Transverse colon (tissue), 4 donors: Measurements from ENCODE around the gene RPE65. TPM values are rescaled to one million over a fixed set of nuclear protein-coding genes. Genes with fewer than 3 reads are reported as not detected.
"Not testable (repeated sequence)": the region's sequence is repeated elsewhere in the genome, so short reads cannot be mapped to it uniquely, and the experiment has no call there.

ENCODE experiments used
- DNase-seq: peaks from one replicate; pipeline ENCODE4 v3.0.0-alpha.2; 2019
- H3K27ac ChIP-seq, 4 donors: fragments of 200-600 bp; sonication (generic); 2 replicates each; pipeline ENCODE4 v1.5.1; 2016 to 2018; ENCODE audit warnings: inconsistent platforms in 4 of 4
- H3K27me3 ChIP-seq: fragments of 200-600 bp; sonication (generic); 2 replicates; pipeline ENCODE4 v1.5.1; 2017; ENCODE audit warnings: inconsistent platforms
- H3K36me3 ChIP-seq, 4 donors: fragments of 200-600 bp; sonication (generic); 2 replicates each; pipeline ENCODE4 v1.5.1; 2017 to 2019; ENCODE audit warnings: inconsistent platforms in 4 of 4
- H3K4me1 ChIP-seq, 4 donors: fragments of 200-600 bp; sonication (generic); 2 replicates each; pipeline ENCODE4 v1.5.1; 2017 to 2020; ENCODE audit warnings: inconsistent platforms in 4 of 4
- H3K4me3 ChIP-seq, 4 donors: fragments of 200-600 bp; sonication (generic); 1 replicate in 1 of 4; 2 replicates in 3 of 4; pipeline versions ENCODE4 v1.5.1 to v1.6.1; 2017 to 2019; ENCODE audit warnings: inconsistent platforms in 4 of 4
- H3K9me3 ChIP-seq, 2 donors: fragments of 200-600 bp; sonication (generic); 2 replicates each; pipeline ENCODE4 v1.5.1; 2017 to 2019; ENCODE audit warnings: inconsistent platforms in 2 of 2
- EP300 ChIP-seq: sonication (generic); formaldehyde crosslinking; IDR thresholded peaks from one replicate; pipeline ENCODE4 v1.6.1; 2017; ENCODE audit warnings: antibody characterized with exemption, low read depth
- POLR2A ChIP-seq: fragments of 450-650 bp; IDR thresholded peaks from one replicate; pipeline ENCODE4 v1.6.1; 2016; ENCODE audit warnings: antibody characterized with exemption, mild to moderate bottlenecking, moderate library complexity
- POLR2AphosphoS5 ChIP-seq, 3 donors: sonication (generic); formaldehyde crosslinking; IDR thresholded peaks; one replicate each; pipeline ENCODE4 v1.6.1; 2016; ENCODE audit warnings: antibody characterized with exemption in 3 of 3
- WGBS, 2 donors: methylation state at CpG; one replicate each; pipeline ENCODE4 v1.1.5; 2018; ENCODE audit warnings: low coverage in 1 of 2; 5-methylcytosine and 5-hydroxymethylcytosine counted together
- in situ Hi-C, 4 donors: fragments of 200-750 bp; cut with MboI; loops; one replicate each; pipeline versions ENCODE4 v1.15.0 to v1.15.1; 2017; ENCODE audit warnings: low sequenced_read_pairs in 3 of 4, low pct_ligation_motif_present in 1 of 4, low pct_unique_long_range_greater_than_20kb in 1 of 4
- intact Hi-C: fragments of 100-400 bp; cut with DNase I; formaldehyde crosslinking; loops from one replicate; pipeline ENCODE4 v1.15.1; 2023; ENCODE audit warnings: low total_unique reads
- total RNA-seq, 4 donors: library from RNA; depleted of rRNA; stranded (reverse); fragments of >200 nt; gene quantifications; one replicate each; pipeline ENCODE4 v1.1.0, GENCODE V29; 2016
- TF ChIP-seq, protein P1 (sequence below), 5 experiments: fragments of 200-600 bp in 3 of 5; fragments of 450-650 bp in 2 of 5; sonication (generic) in 3 of 5; IDR thresholded peaks; 1 replicate in 2 of 5; 2 replicates in 3 of 5; pipeline ENCODE4 v1.5.1; 2016 to 2017; ENCODE audit warnings: antibody characterized with exemption in 5 of 5, inconsistent platforms in 3 of 5, mild to moderate bottlenecking in 2 of 5, moderate library complexity in 1 of 5

RPE65 gene
- total RNA-seq, 4 donors from 2014 or later, result not detected

DNA sequence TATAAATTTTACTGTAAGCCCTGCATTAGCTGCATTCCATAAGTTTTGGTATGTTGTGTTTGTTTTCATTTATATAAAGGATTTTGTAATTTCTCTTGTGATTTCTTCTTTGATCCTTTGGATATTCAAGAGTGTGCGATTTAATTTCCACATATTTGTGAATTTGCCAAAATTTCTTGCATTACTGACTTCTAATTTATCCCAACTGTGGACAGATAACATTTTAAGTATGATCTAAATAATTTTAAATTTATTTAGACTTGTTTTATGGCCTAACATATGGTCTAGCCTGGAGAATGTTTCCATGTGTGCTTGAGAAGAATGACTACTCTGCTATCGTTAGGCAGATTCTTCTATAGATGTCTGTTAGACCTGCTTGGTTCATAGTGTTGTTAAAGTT lies 23.2 kb downstream of the RPE65 start:
- intact Hi-C loops (no loop called here), in situ Hi-C loops (loop anchor here in 1 of 4 donors (25.0 kb wide), 1 partner anchor 314 kb away; no protein-coding TSS in a partner anchor)
- TF ChIP-seq EP300, result no peak
- TF ChIP-seq, protein P1, sequence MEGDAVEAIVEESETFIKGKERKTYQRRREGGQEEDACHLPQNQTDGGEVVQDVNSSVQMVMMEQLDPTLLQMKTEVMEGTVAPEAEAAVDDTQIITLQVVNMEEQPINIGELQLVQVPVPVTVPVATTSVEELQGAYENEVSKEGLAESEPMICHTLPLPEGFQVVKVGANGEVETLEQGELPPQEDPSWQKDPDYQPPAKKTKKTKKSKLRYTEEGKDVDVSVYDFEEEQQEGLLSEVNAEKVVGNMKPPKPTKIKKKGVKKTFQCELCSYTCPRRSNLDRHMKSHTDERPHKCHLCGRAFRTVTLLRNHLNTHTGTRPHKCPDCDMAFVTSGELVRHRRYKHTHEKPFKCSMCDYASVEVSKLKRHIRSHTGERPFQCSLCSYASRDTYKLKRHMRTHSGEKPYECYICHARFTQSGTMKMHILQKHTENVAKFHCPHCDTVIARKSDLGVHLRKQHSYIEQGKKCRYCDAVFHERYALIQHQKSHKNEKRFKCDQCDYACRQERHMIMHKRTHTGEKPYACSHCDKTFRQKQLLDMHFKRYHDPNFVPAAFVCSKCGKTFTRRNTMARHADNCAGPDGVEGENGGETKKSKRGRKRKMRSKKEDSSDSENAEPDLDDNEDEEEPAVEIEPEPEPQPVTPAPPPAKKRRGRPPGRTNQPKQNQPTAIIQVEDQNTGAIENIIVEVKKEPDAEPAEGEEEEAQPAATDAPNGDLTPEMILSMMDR (IDR thresholded peaks at IDR 0.05), result no peak
- no peak for TF ChIP-seq POLR2A
- TF ChIP-seq POLR2AphosphoS5 (IDR thresholded peaks at IDR 0.05), result no peak
- Histone ChIP-seq H3K4me1 (no peaks in the 10 kb centered on the region), H3K36me3 (no peaks in the 10 kb centered on the region), H3K9me3 (no peaks in the 10 kb centered on the region), H3K27me3 (no peaks in the 10 kb centered on the region), H3K27ac (no peak overlapping the region), H3K4me3 (no peak overlapping the region)
- 71% methylated on average over 2 of the region's 2 CpGs for WGBS, 2 donors
- no peak for DNase-seq

DNA sequence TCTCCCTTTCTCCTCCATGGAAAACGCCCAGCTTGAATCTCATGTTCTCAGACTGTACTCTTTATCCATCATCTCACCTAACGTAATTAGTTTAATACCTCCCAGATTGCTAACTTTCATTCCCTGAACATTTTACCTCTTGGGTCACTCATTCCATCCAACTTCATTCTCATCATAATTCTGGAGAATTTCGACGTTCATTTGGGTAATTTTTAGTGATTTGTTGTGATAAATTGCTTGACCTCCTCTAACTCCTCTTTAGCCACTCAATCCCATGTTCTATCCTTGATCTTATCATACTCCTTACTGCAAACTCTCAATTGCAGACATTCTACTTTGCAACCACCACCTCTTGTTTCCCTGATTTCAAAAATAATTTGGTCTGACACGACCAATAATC lies 28.4 kb downstream of the RPE65 start:
- H3K27ac ChIP-seq, result no peak overlapping the region
- H3K27me3 ChIP-seq, result no peaks in the 10 kb centered on the region
- intact Hi-C loops (no loop called here), in situ Hi-C loops (no loop called here)
- no peak for DNase-seq
- no peaks in the 10 kb centered on the region for H3K9me3 ChIP-seq
- WGBS, 2 donors, result 80 to 89% methylated on average over 5 of the region's 5 CpGs
- H3K4me3 ChIP-seq, result no peak overlapping the region
- no peaks in the 10 kb centered on the region for H3K4me1 ChIP-seq
- H3K36me3 ChIP-seq, result no peaks in the 10 kb centered on the region
- TF ChIP-seq POLR2A, result no peak
- TF ChIP-seq POLR2AphosphoS5 (IDR thresholded peaks at IDR 0.05), result no peak
- TF ChIP-seq, protein P1 (IDR thresholded peaks at IDR 0.05), result no peak
- TF ChIP-seq EP300, result no peak

DNA sequence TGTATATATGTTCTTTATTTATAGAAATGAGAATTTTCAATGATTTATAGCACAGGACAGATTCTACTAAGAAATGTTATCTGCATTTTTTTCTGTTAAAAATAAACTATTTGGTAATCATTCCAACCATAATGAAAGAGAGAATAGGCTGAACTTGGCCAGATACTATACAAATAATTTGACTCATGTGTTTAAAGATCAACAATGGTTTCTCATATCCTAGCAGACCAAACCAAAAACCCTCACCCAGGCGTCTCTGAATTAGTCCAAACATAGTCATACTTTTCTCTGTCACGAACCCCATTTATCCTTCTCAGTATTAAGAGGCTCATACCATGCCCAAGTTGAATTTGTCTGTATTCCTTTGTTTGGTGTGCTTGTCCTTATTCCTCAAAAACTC lies 40.3 kb downstream of the RPE65 start:
- no peak overlapping the region for H3K27ac ChIP-seq
- 56 to 60% methylated on average over 2 of the region's 2 CpGs for WGBS, 2 donors
- in situ Hi-C loops (no loop called here), intact Hi-C loops (no loop called here)
- DNase-seq, result no peak
- no peaks in the 10 kb centered on the region for H3K27me3 ChIP-seq
- no peaks in the 10 kb centered on the region for H3K4me1 ChIP-seq
- H3K4me3 ChIP-seq, result no peak overlapping the region
- no peaks in the 10 kb centered on the region for H3K9me3 ChIP-seq
- no peak for TF ChIP-seq EP300
- TF ChIP-seq POLR2AphosphoS5 (IDR thresholded peaks at IDR 0.05), result no peak
- no peak for TF ChIP-seq POLR2A
- TF ChIP-seq, protein P1 (IDR thresholded peaks at IDR 0.05), result no peak
- H3K36me3 ChIP-seq, result no peaks in the 10 kb centered on the region

DNA sequence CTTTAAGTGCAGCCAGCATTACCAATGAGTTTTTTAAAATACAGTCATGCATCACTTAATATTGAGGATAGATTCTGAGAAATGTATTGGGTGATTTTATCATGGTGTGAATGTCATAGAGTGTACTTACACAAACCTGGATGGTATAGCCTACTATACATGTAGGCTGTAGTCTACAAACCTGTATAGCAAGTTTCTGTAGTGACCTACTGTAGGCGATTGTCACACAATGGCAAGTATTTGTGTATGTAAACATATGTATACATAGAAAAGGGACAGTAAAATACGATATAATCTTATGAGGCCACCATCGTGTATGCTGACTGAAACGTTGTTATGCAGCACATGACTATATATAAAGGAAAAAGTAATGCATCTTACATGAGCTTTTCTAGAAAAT lies 48.2 kb downstream of the RPE65 start:
- no peak overlapping the region for H3K4me3 ChIP-seq
- intact Hi-C loops, result no loop called here
- no peaks in the 10 kb centered on the region for H3K4me1 ChIP-seq
- H3K9me3 ChIP-seq, result no peaks in the 10 kb centered on the region
- whole genome bisulfite sequencing, 2 donors, result 53 to 57% methylated on average over 4 of the region's 4 CpGs
- no peaks in the 10 kb centered on the region for H3K27me3 ChIP-seq
- DNase-seq, result no peak
- TF ChIP-seq POLR2A (no peak), POLR2AphosphoS5 (IDR thresholded peaks at IDR 0.05) (no peak), EP300 (no peak)
- TF ChIP-seq, protein P1 (IDR thresholded peaks at IDR 0.05), result no peak
- in situ Hi-C loops, result no loop called here
- no peak overlapping the region for H3K27ac ChIP-seq
- no peaks in the 10 kb centered on the region for H3K36me3 ChIP-seq

DNA sequence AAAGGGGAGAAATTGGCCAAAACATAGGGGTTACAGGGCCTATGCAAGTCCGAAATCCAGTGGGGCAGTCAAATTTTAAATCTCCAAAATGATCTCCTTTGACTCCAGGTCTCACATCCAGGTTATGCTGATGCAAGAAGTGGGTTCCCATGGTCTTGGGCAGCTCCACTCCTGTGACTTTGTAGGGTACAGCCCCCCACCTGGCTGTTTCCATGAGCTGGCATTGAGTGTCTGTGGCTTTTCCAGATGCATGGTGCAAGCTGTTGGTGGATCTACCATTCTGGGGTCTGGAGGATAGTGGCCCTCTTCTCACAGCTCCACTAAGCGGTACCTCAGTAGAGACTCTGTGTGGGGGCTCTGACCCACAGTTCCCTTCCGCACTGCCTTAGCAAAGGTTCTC lies 54.2 kb downstream of the RPE65 start:
- intact Hi-C loops, in situ Hi-C loops, H3K36me3 ChIP-seq, H3K4me1 ChIP-seq, H3K9me3 ChIP-seq, DNase-seq, H3K4me3 ChIP-seq, H3K27ac ChIP-seq, H3K27me3 ChIP-seq: not testable (repeated sequence)
- WGBS, 2 donors, result 83% methylated on average over 3 of the region's 3 CpGs; no CpG with 5 or more reads in 1 of the 2 donors

DNA sequence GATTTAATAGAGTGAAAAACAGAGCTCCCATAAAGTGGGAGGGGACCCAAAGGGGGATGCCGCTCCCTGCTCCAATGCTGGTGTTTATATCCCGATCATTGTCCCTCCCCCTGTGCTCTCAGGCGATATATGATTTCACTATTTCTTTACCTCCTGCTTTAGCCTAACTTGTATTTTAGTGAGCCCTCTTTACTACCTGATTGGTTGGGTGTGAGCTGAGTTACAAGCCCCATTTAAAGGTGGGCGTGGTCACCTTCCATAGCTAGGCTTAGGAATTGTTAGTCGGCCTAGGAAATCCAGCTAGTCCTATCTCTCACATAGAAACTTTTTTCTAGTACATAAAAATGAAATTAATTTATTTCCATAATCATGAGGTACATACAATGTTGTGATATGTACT lies 57.3 kb downstream of the RPE65 start:
- H3K27ac ChIP-seq, H3K9me3 ChIP-seq, in situ Hi-C loops, H3K4me3 ChIP-seq, intact Hi-C loops, H3K27me3 ChIP-seq, H3K4me1 ChIP-seq, H3K36me3 ChIP-seq, DNase-seq: not testable (repeated sequence)
- WGBS, 2 donors, result 65 to 94% methylated on average over 5 of the region's 5 CpGs

DNA sequence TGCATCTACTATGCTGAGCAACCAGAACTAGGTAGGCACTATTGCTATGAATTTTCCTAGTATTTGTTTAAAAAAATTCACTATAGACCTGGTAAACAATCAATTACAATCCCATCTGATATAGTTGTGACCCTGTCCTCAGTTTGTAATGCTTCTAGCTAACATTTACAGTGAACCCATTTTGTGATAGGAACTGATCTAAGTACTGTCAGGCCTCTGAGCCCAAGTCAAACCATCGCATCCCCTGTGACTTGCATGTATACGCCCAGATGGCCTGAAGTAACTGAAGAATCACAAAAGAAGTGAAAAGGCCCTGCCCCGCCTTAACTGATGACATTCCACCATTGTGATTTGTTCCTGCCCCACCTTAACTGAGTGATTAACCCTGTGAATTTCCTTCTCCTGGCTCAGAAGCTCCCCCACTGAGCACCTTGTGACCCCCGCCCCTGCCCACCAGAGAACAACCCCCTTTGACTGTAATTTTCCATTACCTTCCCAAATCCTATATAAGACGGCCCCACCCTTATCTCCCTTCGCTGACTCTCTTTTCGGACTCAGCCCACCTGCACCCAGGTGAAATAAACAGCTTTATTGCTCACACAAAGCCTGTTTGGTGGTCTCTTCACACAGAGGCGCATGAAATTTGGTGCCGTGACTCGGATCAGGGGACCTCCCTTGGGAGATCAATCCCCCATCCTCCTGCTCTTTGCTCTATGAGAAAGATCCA lies 63.8 kb downstream of the RPE65 start:
- H3K36me3 ChIP-seq, H3K27ac ChIP-seq, in situ Hi-C loops, DNase-seq, H3K27me3 ChIP-seq, H3K4me3 ChIP-seq, H3K9me3 ChIP-seq, intact Hi-C loops, H3K4me1 ChIP-seq: not testable (repeated sequence)
- WGBS, 2 donors, result 88% methylated on average over 10 of the region's 10 CpGs; no CpG with 5 or more reads in 1 of the 2 donors
